A673 (cell line): ENCODE results near the gene CYS1. TPM values are rescaled to one million over a fixed set of nuclear protein-coding genes. Genes with fewer than 3 reads are reported as not detected.

Experiments
- BruUV-seq: library from RNA; stranded (reverse); fragments of 400-500 nt; replicated peaks from 2 replicates; lab custom pipeline; 2021; lab: Mats Ljungman, UMichigan
- CTCF ChIA-PET: fragments of 300-600 bp; sonication (Branson Sonifier 250); formaldehyde crosslinking; loops from one replicate; lab custom pipeline; 2022; ENCODE audit warnings: antibody characterized with exemption; lab: Charles Lee
- POLR2A ChIA-PET: fragments of 300-600 bp; sonication (Branson Sonifier 250); formaldehyde crosslinking; loops from one replicate; lab custom pipeline; 2022; ENCODE audit warnings: antibody characterized with exemption; ENCODE audit not compliant: low non-redundant PET; lab: Charles Lee
- DNase-seq: peaks from one replicate; pipeline ENCODE4 v3.0.0-alpha.2; 2015; ENCODE audit warnings: low spot score
- H3K27ac ChIP-seq: fragments of 200-600 bp; sonication (generic); 2 replicates; pipeline ENCODE4 v1.5.1; 2016; ENCODE audit warnings: mixed run types, low read depth, mild to moderate bottlenecking, mixed read lengths, antibody characterized with exemption, low read length; ENCODE audit not compliant: poor library complexity, severe bottlenecking
- H3K27me3 ChIP-seq: fragments of 200-600 bp; sonication (generic); replicated peaks from 2 replicates; pipeline ENCODE4 v1.6.1; 2017; ENCODE audit warnings: mixed run types, low read depth, mild to moderate bottlenecking, mixed read lengths, antibody characterized with exemption, low read length; ENCODE audit not compliant: insufficient read depth, poor library complexity
- H3K36me3 ChIP-seq: fragments of 200-600 bp; sonication (generic); 2 replicates; pipeline ENCODE4 v1.6.1; 2016; ENCODE audit warnings: mixed run types, mild to moderate bottlenecking, mixed read lengths, antibody characterized with exemption, low read length; ENCODE audit not compliant: insufficient read depth, poor library complexity, severe bottlenecking
- H3K4me1 ChIP-seq: fragments of 200-600 bp; sonication (generic); 2 replicates; pipeline ENCODE4 v1.6.1; 2017; ENCODE audit warnings: mixed run types, mild to moderate bottlenecking, mixed read lengths, antibody characterized with exemption, low read length; ENCODE audit not compliant: insufficient read depth, poor library complexity, severe bottlenecking
- H3K4me3 ChIP-seq: fragments of 200-600 bp; sonication (generic); 2 replicates; pipeline ENCODE4 v1.5.1; 2016; ENCODE audit warnings: low read depth, mixed run types, mild to moderate bottlenecking, mixed read lengths, low read length; ENCODE audit not compliant: poor library complexity, severe bottlenecking
- H3K9me3 ChIP-seq: fragments of 200-600 bp; sonication (generic); 2 replicates; pipeline ENCODE4 v1.6.1; 2016; ENCODE audit warnings: mixed run types, low read depth, mild to moderate bottlenecking, mixed read lengths, antibody characterized with exemption, low read length; ENCODE audit not compliant: poor library complexity, severe bottlenecking
- CTCF ChIP-seq: fragments of 300-800, 200-600 bp; sonication (generic); conservative IDR thresholded peaks from 2 replicates; pipeline ENCODE4 v1.5.1; 2017; ENCODE audit warnings: low read depth, mild to moderate bottlenecking, antibody characterized with exemption, low read length, moderate library complexity, mixed read lengths
- EZH2 ChIP-seq: fragments of 200-600 bp; sonication (generic); IDR thresholded peaks from 2 replicates; pipeline ENCODE4 v1.6.1; 2017; ENCODE audit warnings: borderline replicate concordance, low read depth, mild to moderate bottlenecking, mixed read lengths, antibody characterized with exemption, low read length; ENCODE audit not compliant: poor library complexity, severe bottlenecking
- intact Hi-C: fragments of 100-400 bp; cut with micrococcal nuclease; formaldehyde crosslinking; loops from one replicate; pipeline ENCODE4 v1.10.0; 2022; ENCODE audit not compliant: unreplicated experiment
- total RNA-seq: library from RNA; stranded (reverse); gene quantifications from 2 replicates; pipeline ENCODE4 v1.2.3, GENCODE V29; 2021

Gene CYS1
- total RNA-seq, 1 experiment from 2014 or later: not detected

GRCh38 chr2:10097352-10098148 is 17.3 kb upstream of the CYS1 start:
- H3K9me3 ChIP-seq: no peaks in the 10 kb centered on the region
- DNase-seq: peak; percentile 71
- ChIA-PET POLR2A (no interaction called here), CTCF (interaction anchor here (0.5 to 1.9 kb wide), 12 partner anchors 19 to 431 kb away, joined by 3 to 29 read pairs (median 3); no protein-coding TSS in a partner anchor)
- intact Hi-C loops: no loop called here
- no peaks in the 10 kb centered on the region for H3K4me1 ChIP-seq
- BruUV-seq: no TSS peak
- H3K27me3 ChIP-seq: no peaks in the 10 kb centered on the region
- no peak overlapping the region for H3K4me3 ChIP-seq
- H3K36me3 ChIP-seq: no peaks in the 10 kb centered on the region
- TF ChIP-seq CTCF (peak; percentile 90), EZH2 (no peak)
- no peak overlapping the region for H3K27ac ChIP-seq

DNA sequence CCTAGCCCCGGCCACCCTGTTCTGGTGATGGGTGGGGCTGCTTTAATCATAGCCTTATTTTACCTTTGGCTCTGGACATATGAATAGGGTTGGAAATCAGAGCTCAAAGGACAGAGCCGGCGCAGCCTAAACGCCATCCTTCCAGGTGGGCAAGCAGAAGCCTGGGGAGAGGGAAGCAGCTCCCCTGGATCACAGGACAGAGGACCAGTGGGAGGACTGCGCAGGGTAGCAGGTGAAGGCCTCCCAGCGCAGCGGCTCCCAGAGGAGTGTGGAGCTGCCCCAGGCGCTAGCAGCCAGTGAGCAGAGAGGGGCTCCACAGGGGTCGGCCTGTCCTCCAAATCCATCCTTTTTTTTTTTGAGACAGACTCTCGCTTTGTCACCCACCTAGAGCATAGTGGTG is 16.4 kb upstream of the CYS1 start:
- Histone ChIP-seq H3K4me1 (no peaks in the 10 kb centered on the region), H3K36me3 (no peaks in the 10 kb centered on the region), H3K9me3 (no peaks in the 10 kb centered on the region), H3K27ac (no peak overlapping the region), H3K27me3 (no peaks in the 10 kb centered on the region), H3K4me3 (no peak overlapping the region)
- no TSS peak for BruUV-seq
- TF ChIP-seq CTCF: no peak
- TF ChIP-seq EZH2: no peak
- no peak for DNase-seq
- intact Hi-C loops: no loop called here
- POLR2A ChIA-PET: no interaction called here
- CTCF ChIA-PET: interaction anchor here (0.6 to 1.9 kb wide), 10 partner anchors 12 to 353 kb away, joined by 3 to 29 read pairs (median 4); no protein-coding TSS in a partner anchor

GRCh38 chr2:10095175-10095574 is 15.0 kb upstream of the CYS1 start:
- ChIA-PET POLR2A (no interaction called here), CTCF (no interaction called here)
- no peak for DNase-seq
- Histone ChIP-seq H3K9me3 (no peaks in the 10 kb centered on the region), H3K36me3 (no peaks in the 10 kb centered on the region), H3K4me3 (no peak overlapping the region), H3K27me3 (no peaks in the 10 kb centered on the region), H3K27ac (no peak overlapping the region), H3K4me1 (no peaks in the 10 kb centered on the region)
- TF ChIP-seq CTCF (no peak), EZH2 (no peak)
- intact Hi-C loops: no loop called here
- BruUV-seq: no TSS peak
